HG03280 (cell line): ENCODE data around the gene THOC2.
"Not testable (repeated sequence)": the region's sequence is repeated elsewhere in the genome, so short reads cannot be mapped to it uniquely, and the experiment has no call there.

Experiments used
- ATAC-seq: cut with Tn5 transposase; IDR thresholded peaks from one replicate; pipeline ENCODE4 v1.9.1; 2021; ENCODE audit warnings: mild to moderate bottlenecking, moderate library complexity; ENCODE audit not compliant: unreplicated experiment

Gene THOC2

DNA sequence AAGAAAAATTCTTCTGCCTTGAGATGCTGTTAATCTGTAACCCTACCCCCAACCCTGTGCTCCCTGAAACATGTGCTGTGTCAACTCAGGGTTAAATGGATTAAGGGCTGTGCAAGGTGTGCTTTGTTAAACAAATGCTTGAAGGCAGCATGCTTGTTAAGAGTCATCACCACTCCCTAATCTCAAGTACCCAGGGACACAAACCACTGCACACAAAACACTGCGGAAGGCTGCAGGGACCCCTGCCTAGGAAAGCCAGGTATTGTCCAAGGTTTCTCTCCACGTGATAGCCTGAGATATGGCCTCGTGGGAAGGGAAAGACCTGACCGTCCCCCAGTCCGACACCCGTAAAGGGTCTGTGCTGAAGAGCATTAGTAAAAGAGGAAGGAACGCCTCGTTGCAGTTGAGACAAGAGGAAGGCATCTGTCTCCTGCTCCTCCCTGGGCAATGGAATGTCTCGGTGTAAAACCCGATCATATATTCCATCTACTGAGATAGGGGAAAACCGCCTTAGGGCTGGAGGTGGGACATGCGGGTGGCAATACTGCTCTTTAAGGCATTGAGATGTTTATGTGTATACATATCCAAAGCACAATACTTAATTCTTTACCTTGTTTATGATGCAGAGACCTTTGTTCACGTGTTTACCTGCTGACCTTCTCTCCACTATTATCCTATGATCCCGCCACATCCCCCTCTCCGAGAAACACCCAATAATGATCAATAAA is 53.0 kb downstream of the THOC2 start:
- ATAC-seq = not testable (repeated sequence)

DNA sequence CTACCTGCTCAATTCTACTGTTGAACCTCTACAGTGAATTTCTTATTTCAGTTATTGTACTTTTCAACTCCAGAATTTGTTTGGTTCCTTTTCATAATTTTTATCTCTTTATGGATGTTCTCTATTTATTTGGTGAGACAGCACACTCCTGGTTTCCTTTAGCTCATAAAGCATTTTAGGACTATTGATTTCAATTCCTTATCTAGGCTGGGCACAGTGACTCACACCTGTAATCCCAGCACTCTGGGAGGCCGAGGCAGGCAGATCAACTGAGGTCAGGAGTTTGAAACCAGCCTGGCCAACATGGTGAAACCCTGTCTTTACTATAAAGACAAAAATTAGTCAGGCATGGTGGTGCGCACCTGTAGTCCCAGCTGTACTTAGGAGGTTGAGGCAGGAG is 57.7 kb downstream of the THOC2 start:
- no peak for ATAC-seq

DNA sequence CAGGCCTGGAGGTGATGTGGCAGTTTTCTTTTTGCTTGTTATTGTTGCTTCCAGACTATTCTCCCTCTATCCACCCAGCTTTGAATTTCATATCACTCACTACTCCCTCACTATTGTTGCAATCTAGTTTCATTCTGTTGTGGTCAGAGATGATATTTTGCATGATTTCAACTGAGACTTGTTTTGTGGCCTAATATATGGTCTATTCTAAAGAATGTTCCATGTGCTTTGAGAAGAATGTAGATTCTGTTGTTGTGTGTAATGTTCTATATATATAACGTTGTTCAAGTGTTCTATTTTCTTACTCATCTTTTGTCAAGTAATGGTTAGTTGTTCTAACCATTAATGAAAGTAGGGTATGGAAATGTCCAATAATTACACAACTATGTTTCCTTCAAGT is 59.0 kb downstream of the THOC2 start:
- ATAC-seq = no peak

DNA sequence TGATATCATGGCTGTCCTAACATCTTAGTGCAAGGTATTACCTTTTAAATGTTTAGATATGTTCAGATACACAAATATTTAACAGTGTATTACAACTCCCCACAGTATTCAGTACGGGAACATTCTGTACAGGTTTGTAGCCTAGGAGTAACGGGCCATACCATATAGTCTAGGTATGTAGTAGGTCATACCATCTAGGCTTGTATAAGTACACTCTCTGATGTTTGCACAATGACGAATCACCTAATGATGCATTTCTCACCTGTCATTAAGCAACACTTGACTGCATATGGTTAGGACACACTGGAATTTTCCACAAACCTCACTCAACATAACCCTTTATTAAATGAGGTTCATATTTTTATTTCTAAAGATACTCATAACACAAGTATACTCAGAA is 67.7 kb downstream of the THOC2 start:
- ATAC-seq = no peak

DNA sequence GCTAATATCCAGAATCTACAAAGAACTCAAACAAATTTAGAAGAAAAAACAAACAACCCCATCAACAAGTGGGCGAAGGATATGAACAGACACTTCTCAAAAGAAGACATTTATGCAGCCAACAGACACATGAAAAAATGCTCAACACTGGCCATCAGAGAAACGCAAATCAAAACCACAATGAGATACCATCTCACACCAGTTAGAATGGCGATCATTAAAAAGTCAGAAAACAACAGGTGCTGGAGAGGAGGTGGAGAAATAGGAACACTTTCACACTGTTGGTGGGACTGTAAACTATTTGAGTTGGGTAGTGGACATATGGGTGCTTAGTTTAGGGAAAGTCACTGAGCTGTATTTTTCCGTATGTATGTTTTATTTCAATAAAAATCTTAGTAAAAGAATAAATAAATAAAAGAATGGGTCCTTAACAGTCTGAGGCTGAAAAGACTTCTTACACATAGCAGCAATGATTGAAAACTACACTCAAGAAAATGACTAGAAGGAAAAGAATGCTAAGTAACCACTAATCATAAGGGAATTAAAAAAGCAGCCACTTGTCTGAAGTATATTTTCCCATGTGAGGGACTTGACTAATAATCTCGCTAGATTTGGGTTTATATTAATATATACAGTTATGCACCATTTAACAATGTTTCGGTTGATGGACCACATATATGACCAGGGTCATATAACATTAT is 68.2 kb downstream of the THOC2 start:
- ATAC-seq = not testable (repeated sequence)

DNA sequence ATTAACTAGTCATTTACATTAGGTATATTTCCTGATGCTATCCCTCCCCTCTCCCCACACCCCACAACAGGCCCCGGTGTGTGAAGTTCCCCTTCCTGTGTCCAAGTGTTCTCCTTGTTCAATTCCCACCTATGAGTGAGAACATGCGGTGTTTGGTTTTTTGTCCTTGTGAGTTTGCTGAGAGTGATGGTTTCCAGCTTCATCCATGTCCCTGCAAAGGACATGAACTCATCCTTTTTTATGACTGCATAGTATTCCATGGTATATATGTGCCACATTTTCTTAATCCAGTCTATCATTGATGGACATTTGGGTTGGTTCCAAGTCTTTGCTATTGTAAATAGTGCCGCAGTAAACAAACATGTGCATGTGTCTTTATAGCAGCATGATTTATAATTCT is 69.1 kb downstream of the THOC2 start:
- ATAC-seq = not testable (repeated sequence)

DNA sequence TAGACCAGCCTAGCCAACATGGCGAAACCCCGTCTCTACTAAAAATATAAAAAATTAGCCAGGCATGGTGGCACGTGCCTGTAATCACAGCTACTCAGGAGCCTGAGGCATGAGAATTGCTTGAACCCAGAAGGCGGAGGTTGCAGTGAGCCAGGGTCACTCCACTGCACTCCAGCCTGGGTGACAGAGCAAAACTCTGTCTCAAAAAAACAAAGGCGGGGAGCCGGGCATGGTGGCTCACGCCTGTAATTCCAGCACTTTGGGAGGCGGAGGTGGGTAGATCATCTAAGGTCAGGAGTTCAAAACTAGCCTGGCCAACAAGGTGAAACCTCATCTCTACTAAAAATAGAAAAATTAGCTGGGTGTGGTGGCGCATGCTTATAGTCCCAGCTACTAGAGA is 76.3 kb downstream of the THOC2 start:
- ATAC-seq = not testable (repeated sequence)

DNA sequence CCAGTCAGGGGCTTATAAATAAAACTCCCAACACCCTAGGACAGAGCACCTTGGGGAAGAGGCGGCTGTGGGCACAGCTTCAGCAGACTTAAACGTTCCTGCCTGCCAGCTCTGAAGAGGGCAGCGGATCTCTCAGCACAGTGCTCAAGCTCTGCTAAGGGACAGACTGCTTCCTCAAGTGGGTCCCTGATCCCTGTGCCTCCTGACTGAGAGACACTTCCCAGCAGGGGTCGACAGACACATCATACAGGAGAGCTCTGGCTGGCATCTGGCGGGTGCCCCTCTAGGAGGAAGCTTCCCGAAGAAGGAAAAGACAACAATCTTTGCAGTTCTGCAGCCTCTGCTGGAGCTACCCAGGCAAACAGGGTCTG is 84.1 kb downstream of the THOC2 start:
- not testable (repeated sequence) for ATAC-seq

DNA sequence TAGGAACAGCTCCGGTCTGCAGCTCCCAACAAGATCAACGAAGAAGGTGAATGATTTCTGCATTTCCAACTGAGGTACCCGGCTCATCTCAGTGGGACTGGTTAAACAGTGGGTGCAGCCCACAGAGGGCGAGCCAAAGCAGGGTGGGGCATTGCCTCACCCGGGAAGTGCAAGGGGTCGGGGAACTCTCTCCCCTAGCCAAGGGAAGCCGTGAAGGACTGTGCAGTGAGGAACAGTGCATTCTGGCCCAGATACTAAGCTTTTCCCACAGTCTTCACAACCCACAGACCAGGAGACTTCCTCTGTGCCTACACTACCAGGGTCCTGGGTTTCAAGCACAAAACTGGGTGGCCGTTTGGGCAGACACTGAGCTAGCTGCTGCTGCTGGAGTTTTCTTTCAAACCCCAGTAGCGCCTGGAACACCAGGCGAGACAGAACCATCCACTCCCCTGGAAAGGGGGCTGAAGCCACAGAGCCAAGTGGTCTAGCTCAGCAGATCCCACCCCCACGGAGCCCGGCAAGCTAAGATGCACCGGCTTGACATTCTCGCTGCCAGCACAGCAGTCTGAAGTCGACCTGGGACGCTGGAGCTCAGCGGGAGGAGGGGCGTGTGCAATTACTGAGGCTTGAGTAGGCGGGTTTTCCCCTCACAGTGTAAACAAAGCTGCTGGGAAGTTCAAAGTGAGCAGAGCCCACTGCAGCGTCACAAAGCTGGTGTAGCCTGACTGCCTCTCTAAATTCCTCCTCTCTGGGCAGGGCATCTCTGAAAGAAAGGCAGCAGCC is 84.6 kb downstream of the THOC2 start:
- no peak for ATAC-seq

DNA sequence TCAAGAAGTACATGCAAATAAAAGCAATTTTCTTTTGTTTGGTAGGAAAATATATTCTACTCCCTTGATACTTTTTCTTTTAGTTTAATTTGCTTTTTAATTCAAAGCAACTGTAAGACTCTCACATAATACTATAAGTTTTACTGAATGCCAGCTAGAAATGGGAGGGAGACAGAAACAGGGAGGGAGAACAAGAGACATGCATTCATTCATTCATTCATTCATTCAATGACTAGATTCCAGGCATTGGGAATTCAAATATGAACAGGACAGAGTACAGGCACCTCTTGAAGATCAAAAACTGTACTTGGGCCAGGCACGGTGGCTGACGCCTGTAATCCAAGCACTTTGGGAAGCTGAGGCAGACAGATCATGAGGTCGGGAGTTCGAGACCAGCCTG is 85.6 kb downstream of the THOC2 start:
- no peak for ATAC-seq

DNA sequence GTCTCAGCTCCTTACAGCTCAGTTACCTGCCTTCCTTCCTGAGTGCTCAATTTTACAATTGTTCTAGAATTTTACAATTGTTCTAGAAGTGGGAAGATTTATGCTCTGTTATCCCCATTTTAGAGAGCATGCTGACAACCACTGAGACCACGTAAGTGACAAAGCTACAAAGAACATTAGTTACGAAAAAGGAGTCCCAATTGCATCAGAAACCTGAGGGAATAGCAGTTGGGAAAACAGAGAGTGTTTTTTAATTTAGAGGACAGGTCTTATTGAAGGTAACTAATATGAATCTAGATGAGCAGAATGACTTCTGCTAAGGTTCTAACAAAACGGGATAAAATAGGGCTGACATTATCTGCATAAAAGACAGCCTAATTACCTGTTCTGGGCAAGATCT is 103.3 kb downstream of the THOC2 start:
- no peak for ATAC-seq

DNA sequence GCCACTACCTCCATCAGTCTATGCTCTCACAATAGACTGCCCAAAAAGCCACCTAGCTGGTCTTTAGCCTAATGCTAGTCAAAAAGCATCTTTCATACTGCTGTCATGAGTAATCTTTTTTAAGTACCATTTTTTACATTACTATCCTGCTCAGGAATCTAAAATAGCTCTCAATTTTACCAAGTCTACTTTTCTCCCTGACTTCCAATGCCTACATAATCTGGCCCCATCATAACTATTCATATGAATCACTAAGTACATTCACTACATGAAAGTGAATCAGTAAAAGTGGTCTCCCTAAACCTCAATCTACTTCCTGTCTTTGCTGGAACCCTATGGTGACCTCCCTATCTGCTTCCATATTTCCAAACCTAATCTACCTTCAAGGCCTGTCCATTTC is 105.9 kb downstream of the THOC2 start:
- ATAC-seq = no peak

DNA sequence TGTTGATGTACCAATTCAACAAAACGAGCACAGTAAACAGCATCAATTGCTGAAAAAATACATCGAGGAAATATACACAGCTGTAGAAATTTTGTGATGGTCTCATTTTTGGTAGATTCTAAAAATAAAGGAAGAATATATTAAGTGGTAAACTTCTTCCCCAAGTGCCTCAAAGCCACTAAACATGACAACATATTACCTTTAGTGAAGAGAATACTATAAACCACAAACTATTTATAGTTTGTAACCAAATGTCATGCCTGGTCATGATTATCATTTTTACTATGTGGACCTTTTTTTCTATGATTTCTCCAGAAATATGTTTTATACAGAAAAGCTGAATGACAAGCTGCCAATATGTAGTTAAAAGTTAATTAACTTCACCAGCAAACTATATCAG is 106.9 kb downstream of the THOC2 start:
- ATAC-seq = no peak

DNA sequence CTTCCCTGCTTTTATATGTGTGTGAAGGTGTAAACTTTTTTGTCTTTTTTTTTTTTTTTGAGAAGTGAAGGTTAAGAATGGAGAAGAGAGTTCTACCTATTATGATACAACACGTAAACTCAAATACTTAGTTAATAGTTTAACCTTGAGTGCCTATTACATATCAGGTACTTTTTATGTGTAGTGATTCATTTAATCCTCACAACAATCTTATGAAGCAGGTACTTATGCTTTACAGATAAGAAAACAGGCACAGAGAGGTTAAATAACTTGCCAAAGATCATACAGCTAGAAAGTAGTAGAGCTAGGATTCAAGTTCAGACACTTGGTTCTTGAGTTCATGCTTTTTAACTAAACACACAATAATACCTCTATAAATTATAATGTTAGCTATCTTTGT is 107.4 kb downstream of the THOC2 start:
- no peak for ATAC-seq

DNA sequence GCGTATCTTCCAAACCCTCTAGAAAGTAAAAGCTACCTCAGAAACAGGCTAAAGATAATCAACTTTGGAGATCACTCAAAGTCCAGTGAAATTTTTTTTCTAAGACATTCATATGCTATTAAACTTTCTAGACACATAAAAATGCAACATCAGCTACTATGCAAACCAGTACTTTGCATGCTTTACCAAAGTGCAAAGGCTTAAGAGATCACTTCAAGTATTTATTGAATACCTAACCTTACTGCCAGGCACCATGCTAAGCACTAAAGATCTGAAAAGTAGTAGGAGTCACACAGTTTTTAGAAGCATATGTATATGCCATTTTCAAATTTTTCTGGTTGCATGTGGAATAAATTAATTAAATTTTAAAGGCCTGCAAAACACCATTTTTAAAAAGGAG is 115.8 kb downstream of the THOC2 start:
- no peak for ATAC-seq

DNA sequence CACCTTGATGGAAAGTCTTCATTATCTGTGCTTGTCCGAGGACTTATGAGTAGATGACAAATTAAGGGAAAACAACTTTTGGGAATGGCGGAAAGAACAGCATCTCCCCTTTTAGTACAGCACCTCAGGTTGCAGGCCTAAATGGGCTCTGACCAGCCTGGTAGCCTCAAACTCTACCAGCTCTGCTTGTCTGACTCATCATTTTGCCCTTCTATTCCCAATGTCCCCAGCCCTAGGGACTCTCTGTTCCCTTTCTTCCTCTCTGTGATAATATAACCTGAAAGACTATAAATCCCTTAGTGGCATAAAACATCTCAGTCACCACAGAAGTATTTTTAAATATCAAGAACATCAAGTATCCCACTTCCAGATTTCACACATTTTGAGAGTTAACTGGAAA is 121.9 kb downstream of the THOC2 start:
- no peak for ATAC-seq

DNA sequence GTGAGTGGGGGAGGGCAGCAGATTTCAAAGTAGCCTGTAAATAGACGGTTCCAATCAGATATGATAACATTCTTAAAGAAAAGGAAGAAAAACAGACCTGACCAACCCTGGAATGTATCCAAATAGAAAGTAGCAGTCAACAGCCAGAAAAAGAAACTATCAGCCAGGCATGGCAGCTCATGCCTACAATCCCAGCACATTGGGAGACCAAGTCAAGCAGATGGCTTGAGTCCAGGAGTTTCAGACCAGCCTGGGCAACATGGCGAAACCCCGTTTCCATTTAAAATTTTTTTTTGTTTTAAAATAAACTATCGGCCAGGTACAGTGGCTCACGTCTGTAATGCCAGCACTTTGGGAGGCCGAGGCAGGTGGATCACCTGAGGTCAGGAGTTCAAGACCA is 125.0 kb downstream of the THOC2 start:
- ATAC-seq = no peak

DNA sequence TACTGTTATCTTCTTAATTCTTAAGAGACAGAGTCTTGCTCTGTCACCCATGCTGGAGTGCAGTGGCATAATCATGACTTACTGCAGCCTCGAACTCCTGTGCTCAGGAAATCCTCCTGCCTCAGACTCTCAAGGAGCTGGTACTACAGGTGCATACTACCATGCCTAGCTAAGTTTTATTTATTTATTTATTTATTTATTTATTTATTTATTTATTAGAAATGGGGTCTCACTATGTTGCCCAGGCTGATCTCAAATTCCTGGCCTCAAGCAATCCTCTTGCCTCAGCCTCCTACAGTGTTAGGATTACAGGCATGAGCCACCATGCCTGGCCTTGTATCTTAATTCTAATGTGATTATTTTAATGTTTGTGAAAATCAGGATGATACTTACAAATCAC is 125.6 kb downstream of the THOC2 start:
- ATAC-seq = no peak

DNA sequence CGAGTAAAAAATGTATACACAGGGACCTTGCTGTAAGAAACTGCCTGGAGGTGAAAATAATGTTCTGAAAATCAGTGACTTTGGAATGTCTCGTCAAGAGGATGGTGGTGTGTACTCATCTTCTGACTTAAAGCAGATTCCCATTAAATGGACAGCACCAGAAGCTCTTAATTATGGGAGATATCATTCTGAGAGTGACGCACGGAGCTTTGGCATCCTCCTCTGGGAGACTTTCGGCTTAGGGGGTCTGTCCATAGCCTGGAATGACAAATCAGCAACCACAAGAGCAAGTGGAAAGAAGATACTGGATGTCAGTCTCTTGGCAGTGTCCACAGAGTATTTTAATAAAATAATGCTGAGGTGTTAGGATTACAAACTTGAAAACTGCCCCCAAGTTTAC is 129.4 kb downstream of the THOC2 start:
- ATAC-seq = no peak

DNA sequence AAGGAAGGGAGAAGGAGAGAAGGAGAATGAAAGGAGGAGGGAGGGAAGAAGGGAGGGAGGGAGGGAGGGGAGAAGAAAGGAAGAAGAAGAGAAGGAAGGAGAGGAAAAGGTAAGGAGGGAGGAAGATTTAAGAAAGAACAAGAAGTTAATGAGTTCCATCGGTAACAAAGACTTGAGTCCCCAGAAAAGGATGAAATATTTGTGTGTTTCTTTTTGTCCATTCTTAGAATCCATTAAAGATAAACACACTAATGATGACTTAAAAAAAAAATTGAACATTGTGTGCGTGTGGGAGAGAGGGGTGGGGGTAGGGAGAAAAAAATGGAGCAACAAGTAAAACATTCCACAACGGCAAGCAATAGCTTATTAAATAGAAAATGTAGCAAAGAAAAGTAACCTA is 131.4 kb downstream of the THOC2 start:
- ATAC-seq = no peak

DNA sequence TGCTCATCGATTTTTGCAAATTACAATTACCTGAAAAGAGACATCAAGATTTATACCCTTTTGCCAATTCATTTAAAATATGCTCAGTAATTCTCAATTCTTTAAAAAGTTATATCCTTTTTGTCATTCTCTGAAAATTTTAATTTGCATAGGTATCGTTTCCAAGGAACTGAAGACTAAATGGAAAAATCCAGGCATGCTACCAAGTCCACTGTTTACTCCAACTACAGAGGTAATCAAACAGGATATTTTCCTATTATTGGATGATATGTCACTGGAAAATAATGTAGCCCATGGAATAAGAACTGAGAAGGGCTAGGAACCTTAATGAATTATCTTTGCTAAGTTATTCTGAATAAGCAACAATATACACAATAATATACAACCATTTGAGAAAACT is 132.7 kb downstream of the THOC2 start:
- no peak for ATAC-seq
